Superior temporal gyrus (tissue), 1 donor: ENCODE results near the gene CTNNA3.

ENCODE experiments used
- DNase-seq: peaks from one replicate; pipeline ENCODE4 v3.0.0-alpha.2; 2016; ENCODE audit errors: extremely low spot score

Gene CTNNA3

DNA sequence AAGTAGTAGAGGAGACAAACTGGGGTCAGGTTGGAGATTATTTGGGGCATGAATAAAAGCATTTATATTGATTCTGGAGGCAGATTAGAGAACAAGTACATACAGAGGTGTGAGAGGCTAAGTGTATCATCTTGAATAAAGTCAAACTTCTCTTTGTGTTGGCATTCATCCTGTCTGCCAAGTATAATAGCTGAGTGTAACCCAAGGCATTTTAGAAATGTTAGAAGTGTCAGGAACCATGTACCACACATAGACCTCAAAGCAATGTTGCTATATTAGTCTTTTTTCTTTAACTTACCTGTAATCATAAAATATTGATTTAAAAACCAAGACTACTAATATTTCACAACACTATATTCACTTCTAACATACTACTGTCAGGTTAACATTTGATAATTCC lies 826.4 kb downstream of the CTNNA3 start:
- no peak for DNase-seq

DNA sequence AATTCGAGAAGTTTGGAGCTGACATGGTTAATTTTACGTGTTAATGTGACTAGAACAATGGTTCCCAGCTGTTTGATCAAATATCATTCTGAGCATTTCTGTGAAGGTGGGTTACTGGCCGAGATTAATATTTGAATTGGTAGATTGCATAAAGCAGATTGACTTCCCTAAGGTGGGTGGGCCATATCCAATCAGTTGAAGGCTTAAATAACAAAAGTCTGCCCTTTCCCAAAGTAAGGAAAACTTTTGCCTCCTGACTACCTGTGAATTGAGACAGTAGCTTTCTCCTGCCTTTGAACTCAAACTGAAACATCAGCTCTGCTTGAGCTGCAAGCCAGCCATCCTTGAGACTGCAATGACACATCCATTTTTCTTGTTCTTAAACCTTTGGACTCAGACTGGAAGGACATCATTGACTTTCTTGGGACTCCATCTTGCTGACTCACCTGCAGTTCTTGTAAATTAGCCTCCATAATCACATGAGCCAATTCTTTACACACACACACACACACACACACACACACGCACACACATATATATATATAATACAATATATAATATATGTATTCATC lies 833.2 kb downstream of the CTNNA3 start:
- DNase-seq = no peak

- DNase-seq = no peak
Observed at GRCh38 chr10:66860376-66860945, 835.5 kb downstream of the CTNNA3 start.

DNA sequence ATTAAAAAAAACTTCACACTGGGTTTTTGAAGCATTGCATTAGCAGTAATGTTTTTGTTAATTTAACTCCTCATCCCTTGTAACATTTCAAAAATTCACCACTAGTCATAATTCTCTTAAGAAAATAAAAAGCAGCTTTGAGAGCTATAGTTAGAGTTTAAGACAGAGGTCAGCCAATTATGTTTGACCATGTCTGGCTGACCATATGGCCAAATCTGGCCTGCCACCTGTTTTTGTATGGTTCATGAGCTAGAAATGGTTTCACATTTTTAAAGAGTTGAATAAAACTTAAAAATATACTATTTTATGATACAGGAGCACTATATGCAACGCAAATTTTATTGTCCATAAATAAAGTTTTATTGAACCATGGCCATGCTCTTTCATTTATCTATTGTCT lies 843.2 kb downstream of the CTNNA3 start:
- DNase-seq = no peak

DNA sequence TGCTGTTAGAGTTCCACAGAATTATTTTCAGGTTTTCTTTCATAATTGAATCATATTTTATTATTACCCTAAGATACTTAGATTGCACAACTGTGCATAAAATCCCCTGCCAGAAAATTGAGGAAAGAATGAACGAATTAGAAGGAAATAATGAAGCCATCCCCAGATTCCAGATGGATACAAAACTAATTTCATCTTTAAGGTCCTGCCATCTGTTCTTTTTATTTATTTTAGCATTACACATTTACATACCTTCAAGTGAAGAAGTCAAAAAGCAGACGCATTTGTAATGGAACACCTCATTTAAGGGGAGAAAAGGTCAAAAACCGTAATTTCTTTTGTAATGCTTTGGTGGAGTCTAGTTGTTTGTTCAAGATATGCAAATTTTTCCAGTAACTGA lies 847.1 kb downstream of the CTNNA3 start:
- DNase-seq = no peak

- DNase-seq = no peak
Observed at GRCh38 chr10:66844176-66844942, 851.6 kb downstream of the CTNNA3 start.

- no peak for DNase-seq
Observed at GRCh38 chr10:66843396-66843795, 852.6 kb downstream of the CTNNA3 start.

DNA sequence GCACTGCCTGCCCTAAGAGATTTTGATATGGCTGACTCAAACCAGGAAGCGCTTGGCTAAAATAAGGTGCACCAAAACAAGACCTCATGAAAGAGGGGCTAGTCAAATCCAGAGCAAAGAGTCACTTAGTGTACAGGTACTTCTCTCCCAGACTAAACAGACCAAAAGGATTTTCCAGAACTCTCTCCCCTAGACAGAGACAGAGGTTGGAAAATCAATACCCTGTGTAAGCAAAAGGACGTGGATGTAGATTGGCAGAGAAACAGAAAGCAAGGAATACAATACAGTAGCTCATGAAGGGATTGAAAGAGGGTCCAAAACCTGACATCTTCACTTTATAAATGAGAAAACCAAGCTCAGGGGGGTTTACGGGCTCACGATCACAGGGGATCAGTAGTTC lies 853.1 kb downstream of the CTNNA3 start:
- no peak for DNase-seq

GRCh38 chr10:66842371-66842770 lies 853.6 kb downstream of the CTNNA3 start:
- no peak for DNase-seq

DNA sequence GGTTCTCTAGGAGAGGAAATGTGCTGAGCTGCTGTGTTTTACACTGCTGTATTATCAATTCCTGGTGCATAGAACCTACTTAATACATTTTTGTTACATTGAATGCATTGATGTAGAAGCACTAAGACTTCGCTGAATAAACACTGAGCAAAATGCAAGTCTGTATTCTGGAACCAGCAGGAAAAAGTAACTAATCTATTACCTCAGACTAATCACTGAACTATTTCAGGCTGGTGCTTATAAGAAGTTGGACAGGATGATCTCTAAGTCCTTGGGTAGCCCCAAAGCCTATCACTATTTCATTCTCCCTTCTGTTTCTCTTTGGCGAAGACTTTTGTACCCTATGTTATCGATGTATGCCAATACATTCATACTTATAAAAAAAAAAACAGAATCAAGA lies 857.3 kb downstream of the CTNNA3 start:
- DNase-seq = no peak

DNA sequence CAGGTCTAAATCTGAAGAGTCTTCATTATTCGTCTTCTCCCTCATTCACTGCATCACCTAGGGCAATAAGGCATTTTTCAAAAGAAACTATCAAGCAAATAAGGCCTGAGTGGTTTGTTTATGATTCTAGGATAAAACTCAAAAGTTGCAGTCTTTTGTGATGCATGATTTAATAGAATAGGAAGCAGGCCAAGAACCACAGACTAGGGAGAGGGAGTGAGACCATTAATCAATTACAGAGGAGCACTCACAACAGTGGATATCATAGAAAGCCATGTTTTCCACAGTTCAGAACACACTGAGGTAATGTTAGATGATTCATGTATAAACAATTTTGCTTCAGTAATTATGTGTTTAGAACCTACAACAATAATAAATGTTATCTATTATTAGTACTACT lies 858.0 kb downstream of the CTNNA3 start:
- DNase-seq = no peak

DNA sequence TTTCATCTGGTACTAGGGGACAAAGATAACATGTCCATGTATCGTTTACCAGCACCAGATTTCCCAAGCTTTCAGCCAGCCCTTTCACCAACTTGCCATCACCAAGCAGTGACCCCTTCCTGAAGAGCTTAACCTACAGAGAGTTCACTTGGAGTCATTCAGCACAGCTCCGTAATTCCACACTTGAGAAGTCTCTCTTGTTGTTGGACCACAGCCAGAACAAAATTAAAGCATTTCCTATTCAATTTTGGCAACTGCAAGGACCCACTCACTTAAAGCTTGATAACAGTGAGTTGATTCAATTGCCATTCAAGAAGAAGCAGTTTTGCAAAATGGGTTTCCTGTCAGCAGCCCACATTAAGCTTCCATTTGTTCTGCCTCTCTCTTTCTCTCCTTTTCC lies 858.7 kb downstream of the CTNNA3 start:
- DNase-seq = no peak

DNA sequence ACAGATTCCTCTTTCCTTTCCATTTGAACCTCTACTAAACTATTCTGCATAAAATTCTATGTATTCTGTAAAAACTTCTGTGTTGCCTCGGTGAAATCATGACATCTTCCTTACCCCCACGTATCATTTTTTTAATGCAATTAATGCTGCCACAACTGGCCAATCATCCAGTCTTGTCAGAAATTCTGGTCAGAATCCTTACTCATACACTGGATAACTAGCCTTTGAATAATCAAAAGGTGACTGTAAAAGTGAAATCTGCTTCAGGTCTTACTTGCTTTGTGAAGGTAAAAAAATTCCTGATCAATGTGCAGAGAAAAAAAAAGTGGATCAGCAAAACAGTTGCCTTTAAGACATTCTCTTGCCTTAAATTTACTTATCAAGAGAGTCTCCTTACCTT lies 859.2 kb downstream of the CTNNA3 start:
- no peak for DNase-seq

GRCh38 chr10:66836057-66836456 lies 859.9 kb downstream of the CTNNA3 start:
- no peak for DNase-seq

- no peak for DNase-seq
Observed at GRCh38 chr10:66835400-66835799, 860.6 kb downstream of the CTNNA3 start.

- no peak for DNase-seq
Observed at GRCh38 chr10:66834802-66835201, 861.2 kb downstream of the CTNNA3 start.

GRCh38 chr10:66833861-66834260 lies 862.1 kb downstream of the CTNNA3 start:
- DNase-seq = no peak

DNA sequence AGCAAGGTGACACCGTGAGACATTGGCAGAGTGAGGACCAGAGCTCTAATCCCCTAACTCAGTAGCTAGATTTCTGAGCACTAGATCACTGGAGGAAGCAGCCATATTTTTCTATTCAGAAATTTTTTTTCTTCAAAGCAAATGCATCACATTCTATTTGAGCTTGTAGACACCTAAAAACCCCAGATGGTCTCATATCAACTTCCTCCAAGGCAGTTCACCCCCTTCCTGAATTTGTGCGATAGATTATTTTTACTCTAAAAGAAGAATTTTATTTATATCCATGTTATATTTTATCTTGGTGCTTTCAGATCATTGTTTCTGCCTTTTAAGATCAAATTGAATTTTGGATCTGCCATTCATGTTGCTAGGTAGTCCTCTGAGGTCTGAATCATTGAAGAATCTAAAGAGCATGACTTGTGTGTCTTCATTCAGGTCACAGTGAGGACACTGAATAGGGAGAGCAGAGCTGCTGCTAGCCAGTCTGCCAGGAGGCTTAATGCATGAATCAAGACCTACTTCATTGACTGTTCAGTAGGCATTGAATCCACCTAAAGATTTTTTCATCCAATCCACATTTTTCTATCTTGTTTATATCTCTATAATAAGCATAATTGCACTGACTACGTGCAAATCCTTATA lies 863.1 kb downstream of the CTNNA3 start:
- no peak for DNase-seq

DNA sequence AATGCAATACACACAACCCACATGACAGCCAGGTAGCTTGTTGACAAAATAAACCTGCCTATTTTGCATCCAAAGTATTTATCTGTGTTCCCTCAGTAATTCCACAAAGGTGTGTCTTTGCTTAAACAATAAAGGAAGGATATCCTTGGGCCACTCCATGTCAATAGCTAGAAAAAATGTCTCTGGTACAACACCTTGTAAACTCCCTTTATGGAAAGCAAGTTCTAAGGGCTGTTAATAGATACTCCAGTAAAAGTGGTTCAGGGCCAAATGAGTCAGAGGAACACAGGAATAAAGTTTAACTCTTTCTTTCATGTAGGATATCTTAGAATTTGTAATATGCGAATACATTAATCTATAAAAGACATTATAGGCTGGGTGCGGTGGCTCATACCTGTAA lies 867.0 kb downstream of the CTNNA3 start:
- no peak for DNase-seq

DNA sequence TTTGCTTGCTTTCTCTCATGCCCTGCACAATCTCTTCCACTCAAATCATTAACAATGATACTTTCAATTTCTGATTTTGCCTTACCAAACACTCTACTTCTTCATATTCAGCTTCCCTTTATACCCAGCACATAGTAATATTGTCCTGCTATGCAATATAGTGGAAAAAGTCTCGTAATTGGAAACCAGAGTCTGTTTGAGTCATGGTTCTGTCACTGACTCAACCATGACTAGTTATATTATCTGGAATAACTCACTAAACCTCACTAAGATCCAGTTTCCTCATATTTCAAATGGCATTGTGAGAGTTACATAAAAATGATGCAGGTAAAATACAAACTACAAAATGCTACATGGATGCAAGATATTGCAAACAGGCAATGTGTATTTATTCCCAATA lies 868.6 kb downstream of the CTNNA3 start:
- DNase-seq = no peak

- no peak for DNase-seq
Observed at GRCh38 chr10:66823301-66823700, 872.7 kb downstream of the CTNNA3 start.

DNA sequence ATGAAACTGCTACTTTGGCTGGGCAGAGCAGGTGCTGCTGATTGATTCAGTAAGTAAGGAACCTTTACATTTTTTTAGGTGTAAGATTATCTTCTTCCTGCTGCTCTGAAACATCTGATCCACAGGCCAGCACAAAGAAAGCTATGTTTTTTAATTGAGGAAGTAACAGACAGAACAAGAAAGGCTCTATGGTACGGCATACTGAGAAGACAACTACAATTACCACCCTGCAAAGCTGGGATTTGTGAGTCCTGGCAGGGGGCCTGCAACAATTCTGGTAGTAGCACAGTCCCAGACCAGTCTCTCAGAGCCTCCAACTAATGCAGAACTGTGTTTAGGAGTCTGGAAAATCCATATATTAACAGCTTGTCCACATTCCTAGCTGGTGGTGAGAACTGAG lies 873.2 kb downstream of the CTNNA3 start:
- DNase-seq = peak; percentile 47

DNA sequence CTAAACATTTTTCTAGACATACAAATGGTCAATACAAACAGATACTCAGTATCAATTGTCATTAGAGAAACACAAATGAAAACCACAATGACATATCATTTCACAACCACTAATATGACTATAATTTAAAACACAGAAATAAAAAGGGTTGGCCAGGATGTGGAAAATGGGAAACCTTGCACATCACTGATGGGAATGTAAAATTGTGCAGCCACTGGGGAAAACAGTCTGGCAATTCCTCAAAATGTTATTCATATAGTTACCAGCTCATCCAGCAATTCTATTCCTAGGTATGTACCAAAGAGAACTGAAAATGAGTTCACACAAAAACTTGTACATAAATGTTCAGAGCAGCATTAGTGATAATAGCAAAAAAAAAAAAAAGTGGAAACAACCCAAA lies 876.3 kb downstream of the CTNNA3 start:
- DNase-seq = no peak
